Renal pelvis (tissue), 4 donors: ENCODE data around the gene CDHR5. TPM values are rescaled to one million over a fixed set of nuclear protein-coding genes. Genes with fewer than 3 reads are reported as not detected.

Source experiments
- DNase-seq: peaks from one replicate; pipeline ENCODE4 v3.0.0-alpha.2; 2013
- polyA plus RNA-seq, 3 donors: library from polyadenylated mRNA; unstranded; fragments of 120-200 nt; gene quantifications; one replicate each; pipeline ENCODE4 v1.2.1, GENCODE V29; 2013; ENCODE audit not compliant: insufficient read length in 3 of 3

CDHR5 gene
- polyA plus RNA-seq, 3 donors: 42.6 to 56.2 (median 47.7) TPM

DNA sequence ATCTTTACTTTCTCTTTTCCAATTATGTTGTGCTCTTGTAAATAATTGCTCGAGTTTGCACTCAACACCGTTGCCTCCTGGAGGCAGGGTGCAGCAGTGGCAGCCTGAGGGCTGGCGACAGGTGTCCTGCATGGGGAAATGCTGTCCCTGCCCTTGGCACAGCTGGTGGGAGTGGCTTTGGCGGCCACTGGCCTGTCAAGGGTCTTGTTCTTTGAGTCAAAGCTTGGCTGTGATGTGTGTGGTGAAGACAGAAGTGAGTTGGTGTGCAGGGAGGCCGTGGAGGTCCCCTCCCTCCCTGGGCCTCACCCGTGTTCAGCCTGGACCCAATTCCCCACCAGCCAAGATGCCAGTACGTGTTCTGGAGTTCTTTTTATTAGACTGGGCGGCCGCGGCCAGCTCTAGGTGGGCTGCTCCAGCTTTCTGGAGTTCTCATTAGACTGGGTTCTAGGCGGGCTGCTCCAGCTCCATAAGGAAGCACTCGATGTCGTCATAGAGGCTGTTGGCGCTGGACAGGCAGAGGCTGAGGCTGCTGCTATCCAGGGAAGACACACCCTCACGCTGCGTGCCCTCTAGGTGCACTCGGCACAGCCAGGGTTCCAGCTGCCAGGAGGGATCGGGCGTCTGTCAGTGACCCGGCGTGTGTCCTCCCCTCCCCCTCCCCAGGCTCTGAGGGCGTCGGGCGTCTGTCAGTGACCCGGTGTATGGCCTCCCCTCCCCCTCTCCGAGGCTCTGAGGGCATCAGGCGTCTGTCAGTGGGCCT lies 12.4 kb downstream of the CDHR5 start:
- DNase-seq: no peak

DNA sequence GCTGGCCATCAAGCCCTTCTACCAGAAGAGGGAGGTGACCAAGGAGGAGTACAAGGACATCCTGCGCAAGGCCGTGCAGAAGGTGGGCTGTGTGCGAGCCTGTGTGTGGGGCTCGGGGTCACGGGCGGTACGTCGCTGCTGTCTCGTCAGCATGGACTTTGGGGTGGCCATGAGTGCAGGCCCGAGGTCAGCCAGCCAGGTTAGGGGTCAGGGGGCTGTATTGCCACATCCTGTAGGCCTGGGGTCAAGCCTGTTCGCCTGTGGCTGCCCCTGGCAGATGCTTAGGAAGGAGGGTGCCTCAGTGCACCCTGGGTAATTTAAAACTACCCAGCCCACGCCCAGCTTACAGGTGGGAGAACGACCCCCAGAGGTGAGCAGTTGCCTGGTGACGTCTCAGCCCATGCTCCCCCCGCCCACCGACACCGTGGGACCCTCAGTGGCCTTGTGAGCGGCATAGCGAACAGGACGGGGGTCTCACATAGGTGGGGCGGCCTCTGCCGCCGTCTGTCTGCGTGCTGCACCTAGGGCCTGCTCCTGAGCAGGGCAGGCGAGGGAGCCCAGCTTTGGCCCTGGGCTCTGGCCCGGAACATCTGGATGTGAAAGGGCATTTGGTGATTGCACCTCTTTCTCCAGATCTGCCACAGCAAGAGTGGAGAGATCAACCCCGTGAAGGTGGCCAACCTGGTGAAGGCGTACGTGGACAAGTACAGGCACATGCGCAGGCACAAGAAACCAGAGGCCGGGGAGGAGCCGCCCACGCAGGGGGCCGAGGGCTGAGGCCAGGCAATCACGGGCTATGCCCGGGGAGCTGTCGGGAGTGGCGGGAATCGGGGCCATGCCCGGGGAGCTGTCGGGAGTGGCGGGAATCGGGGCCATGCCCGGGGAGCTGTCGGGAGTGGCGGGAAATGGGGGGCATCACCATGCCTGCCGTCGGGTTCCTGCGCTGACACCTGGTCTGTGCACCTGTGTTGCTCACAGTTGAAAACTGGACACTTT lies 13.5 kb downstream of the CDHR5 start:
- no peak for DNase-seq

DNA sequence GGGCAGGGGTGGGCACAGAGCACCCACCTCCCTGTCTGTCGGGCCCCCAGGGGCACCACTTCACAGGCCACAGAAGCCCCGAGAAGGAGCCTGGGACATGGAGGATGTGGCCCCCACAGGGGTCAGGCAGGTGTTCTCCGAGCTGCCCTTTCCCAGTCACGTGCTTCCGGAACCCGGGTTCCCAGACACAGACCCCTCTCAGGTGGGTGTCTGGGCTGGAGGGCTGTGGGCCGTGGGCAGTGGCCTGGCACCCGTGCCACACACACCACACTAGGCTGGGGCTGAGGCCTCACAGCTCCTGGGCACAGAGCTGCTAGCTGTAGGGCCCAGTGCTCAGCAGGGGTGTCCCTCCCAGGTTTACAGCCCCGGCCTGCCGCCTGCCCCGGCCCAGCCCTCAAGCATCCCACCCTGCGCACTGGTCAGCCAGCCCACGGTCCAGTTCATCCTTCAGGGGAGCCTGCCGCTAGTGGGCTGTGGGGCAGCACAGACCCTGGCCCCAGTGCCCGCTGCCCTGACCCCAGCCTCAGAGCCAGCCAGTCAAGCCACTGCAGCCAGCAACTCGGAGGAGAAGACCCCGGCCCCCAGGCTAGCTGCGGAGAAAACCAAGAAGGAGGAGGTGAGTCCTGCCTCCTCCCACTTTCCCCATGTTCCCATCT lies 14.5 kb downstream of the CDHR5 start:
- no peak for DNase-seq

DNA sequence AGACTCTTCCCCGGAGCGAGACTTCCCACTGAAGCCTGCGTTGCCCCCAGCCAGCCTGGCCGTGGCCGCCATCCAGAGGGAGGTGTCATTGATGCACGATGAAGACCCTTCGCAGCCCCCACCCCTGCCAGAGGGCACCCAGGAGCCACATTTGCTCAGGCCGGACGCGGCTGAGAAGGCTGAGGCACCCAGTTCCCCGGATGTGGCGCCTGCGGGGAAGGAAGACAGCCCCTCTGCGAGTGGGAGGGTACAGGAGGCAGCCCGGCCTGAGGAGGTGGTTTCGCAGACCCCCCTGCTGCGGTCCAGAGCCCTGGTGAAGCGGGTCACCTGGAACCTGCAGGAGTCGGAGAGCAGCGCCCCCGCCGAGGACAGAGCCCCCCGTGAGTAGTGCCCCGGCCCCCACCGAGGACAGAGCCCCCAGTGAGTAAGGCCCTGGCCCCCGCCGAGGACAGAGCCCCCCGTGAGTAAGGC lies 15.4 kb downstream of the CDHR5 start:
- DNase-seq: no peak

DNA sequence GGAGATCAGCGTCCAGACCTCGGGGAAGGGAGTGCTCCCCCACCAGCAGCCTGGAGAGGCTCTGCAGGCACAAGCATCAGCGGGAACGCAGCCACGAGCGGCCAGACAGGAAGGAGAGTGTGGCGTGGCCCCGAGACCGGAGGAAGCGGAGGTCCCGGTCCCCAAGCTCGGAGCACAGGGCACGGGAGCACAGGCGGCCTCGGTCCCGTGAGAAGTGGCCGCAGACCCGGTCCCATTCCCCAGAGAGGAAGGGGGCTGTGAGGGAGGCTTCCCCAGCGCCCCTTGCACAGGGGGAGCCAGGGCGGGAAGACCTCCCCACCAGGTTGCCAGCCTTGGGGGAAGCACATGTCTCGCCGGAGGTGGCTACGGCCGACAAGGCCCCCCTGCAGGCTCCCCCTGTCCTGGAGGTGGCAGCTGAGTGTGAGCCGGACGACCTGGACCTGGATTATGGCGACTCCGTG lies 15.9 kb downstream of the CDHR5 start:
- no peak for DNase-seq

DNA sequence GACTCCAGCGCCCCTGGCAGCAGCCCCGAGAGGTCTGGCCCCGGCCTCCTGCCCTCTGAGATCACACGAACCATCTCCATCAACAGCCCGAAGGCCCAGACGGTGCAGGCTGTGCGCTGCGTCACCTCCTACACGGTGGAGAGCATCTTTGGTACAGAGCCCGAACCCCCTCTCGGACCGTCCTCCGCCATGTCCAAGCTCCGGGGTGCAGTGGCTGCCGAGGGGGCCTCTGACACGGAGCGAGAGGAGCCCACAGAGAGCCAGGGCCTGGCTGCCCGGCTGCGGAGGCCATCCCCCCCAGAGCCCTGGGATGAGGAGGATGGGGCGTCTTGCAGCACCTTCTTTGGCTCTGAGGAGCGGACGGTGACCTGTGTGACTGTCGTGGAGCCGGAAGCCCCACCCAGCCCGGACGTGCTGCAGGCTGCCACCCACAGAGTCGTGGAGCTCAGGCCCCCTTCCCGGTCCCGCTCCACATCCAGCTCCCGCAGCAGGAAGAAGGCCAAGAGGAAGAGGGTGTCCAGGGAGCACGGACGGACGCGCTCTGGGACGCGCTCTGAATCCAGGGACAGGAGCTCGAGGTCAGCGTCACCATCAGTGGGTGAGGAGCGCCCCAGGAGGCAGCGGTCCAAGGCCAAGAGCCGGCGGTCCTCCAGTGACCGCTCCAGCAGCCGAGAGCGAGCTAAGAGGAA lies 16.6 kb downstream of the CDHR5 start:
- no peak for DNase-seq

DNA sequence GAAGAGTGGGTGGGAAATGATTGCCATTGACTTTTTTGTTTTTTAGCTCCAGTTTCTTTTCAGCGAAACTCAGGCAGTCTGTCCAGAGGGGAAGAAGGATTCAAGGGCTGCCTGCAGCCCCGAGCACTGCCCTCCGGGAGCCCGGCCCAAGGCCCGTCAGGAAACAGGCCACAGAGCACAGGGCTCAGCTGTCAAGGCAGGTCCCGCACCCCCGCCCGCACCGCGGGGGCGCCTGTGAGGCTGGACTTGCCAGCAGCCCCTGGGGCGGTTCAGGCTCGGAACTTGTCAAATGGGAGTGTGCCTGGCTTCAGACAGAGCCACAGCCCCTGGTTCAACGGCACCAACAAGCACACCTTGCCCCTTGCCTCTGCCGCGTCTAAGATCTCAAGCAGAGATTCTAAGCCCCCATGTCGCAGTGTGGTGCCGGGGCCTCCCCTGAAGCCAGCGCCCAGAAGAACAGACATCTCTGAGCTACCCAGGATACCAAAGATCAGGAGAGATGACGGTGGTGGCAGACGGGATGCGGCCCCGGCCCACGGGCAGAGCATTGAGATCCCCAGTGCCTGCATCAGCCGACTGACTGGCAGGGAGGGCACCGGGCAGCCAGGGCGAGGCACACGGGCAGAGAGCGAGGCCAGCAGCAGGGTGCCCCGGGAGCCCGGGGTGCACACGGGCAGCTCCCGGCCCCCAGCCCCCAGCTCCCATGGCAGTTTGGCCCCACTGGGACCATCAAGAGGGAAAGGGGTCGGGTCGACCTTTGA lies 17.6 kb downstream of the CDHR5 start:
- DNase-seq: no peak

DNA sequence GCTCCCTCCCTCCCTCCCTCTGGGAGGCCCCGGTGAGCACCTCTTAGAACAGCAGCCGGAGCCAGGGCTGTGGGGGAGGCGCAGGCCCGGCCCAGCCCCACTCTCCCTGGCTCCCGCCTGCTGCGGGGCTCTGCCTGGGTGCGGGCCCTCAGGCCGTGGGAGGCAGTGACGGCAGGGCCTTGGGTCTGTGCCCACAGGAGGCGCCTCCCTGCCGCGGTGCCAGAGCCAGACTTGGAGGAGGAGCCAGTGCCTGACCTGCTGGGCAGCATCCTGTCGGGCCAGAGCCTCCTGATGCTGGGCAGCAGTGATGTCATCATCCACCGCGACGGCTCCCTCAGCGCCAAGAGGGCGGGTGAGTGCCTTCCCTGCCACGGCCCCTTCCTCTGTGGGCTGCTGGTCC lies 18.5 kb downstream of the CDHR5 start:
- no peak for DNase-seq

DNA sequence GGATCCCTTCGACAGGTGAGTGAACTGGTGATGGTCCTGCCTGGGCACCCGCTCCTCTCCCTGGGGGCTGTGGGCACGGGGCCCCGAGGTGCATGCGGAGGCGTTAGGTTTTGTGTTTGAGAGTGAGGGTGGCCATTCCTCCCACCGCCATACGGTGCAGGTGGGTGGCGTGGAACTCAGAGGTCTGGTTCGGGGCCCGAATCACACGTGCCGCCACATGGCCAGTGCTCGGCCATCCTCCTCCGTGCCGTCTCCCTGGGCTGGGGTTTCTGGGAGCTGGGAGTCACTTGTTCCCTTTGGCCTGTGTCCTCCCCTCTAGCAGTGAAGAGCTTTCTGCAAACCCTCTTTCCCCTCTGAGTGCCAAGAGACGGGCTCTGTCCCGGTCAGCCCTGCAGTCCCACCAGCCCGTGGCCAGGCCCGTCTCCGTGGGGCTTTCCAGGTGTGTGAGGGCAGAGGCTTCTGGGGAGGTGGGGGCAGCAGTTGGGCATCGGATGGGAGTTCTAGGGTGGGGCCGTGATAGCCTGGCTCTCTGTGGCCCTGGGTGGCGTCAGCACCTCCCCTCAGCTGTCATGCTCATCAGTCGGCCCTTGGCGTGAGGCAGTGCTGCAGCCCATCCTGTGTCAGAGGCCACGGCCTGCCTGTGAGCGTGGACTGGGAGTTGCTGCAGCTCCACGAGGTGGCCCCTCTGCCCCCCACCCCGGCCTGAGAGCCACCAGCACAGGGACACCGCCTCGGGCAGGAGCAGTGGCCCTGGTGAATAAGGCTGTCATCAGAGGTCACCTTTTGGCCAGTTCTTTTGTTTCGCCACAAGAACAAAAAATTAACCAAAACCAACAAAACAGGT lies 19.2 kb downstream of the CDHR5 start:
- no peak for DNase-seq

DNA sequence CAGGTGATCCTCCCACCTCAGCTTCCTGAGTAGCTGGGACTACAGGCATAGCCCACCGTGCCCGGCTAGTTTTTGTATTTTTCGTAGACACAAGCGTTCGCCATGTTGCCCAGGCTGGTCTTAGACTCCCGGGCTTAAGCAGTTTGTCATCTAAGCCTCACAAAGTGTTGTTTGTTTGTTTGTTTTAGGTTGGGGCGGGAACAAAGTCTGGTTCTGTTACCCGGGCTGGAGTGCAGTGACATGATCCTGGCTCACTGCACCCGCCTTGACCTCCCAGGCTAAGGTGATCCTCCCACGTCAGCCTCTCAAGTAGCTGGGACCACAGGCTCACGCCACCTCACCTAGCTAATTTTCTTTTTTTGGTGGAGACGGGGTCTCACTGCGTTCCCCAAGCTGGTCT lies 21.6 kb downstream of the CDHR5 start:
- no peak for DNase-seq

DNA sequence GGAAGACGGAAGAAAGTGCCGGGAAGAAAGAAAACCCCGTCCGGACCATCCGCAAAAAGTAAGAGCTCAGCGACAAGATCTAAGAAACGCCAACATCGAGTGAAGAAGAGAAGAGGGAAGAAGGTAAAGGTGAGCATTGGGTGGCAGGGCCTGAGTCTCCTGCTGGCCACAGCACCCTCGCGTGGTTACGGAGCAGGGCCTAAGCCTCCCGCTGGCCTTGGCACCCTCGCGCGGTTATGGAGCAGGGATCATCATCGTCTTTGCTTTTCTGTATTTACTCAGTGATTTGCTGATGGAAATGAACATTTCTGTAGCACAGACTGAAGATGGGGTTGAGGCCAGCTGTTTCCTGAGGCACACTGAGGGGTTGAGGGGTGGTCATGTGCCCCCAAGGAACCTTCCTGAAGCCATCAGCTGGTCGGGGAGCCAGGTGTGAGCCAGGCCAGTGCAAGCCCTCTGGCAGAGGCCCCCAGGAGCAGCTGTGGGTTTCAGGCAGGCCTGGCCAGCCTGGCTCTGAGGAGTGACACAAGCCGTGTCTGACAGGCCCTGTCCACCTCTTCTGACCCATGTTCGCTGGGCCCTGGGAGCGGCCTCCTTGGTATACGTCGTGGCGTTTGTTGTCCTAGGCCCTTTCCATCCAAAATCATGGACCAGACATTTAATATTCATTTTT lies 23.0 kb downstream of the CDHR5 start:
- DNase-seq: no peak

DNA sequence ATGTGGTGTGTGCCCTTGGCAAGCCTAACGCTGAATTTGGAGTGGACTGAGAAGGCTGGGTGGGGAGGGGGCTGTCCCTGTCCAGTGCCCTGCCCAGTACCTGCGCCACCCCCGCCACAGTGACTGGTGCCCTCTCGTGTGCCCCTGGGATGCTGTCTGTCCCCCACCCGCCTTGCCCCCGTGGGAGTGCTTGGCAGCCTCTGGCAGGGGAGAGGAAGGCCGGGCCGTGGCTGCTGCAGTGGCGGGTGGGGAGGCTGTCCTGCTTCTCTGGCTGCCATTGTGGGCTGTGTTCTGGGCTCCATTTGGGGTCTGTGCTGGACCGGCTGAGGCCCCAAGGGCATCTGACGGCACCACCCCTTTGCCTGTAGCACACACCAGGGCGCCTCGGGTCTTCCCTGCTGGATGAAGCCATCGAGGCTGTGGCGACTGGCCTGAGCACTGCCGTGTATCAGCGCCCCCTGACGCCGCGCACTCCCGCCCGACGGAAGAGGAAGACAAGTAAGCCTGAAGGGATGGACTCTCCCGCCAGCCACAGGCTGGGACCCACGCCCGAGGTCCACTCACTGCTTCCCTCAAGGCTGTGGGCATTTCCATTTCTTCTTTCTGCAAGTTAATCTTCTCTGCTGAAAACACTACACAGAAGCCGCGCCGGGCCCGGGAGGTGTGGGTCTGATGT lies 26.6 kb downstream of the CDHR5 start:
- no peak for DNase-seq

DNA sequence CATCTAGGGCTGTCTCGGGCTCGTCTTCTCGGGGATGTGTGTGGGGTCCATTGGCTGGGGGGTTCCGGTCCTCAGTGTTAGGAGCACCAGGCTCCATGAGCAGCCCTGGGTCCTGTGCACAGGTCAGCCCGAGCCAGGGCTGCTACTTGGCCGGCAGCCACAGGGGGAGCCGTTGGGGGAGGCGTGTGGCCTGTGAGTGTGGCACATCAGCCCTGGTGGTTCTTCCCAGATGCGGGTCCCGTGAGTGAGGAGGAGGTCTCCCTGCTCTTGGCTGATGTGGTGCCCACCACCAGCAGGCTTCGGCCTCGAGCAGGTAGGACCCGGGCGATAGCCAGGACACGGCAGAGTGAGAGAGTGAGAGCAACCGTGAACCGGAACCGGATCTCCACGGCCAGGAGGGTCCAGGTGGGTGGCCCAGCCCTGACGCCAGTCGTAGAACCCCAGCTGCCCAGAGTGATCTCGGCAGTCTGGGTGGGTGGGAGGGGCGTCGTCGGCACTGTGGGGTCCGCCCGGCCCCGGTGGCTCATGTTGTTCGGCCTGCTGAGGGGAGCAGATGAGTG lies 27.5 kb downstream of the CDHR5 start:
- no peak for DNase-seq

DNA sequence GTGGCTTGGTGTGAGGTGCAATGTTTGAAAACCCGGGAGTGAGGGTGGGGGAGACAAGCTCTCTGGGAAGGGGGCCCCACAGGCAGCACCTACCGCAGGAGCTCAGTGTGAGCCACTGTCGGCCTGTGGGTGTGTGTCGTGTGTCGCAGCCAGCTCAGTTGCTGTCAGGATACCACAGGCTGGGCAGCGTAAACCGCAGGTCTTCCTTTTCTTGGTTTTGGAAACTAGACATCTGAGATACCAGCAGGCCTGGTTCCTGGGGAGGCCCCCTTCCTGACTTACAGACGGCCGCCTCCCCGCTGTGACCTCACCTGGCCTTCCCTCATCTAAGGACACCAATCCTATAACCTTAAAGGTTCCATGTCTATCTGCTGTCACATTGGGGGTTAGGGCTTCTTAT lies 28.4 kb downstream of the CDHR5 start:
- DNase-seq: no peak

DNA sequence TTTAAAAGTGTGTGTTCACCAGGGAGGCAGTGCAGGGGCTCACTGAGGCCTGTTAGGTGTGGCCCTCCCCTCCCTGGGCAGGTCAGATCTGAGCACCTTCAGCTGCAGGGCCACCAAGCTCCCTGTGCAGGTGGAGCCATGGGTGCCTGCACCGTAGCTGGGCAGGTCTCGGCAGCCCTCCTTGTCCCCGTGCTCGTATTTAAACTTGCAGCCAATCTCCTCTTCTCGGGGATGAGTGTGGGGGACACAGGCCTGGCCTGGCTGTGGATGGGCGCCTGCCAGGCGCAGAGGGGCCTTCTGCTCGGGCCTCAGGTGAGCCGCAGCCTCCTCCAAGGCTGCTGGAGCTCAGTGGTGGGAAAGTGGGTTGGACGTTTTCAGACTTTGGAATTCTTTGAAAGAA lies 29.4 kb downstream of the CDHR5 start:
- no peak for DNase-seq

DNA sequence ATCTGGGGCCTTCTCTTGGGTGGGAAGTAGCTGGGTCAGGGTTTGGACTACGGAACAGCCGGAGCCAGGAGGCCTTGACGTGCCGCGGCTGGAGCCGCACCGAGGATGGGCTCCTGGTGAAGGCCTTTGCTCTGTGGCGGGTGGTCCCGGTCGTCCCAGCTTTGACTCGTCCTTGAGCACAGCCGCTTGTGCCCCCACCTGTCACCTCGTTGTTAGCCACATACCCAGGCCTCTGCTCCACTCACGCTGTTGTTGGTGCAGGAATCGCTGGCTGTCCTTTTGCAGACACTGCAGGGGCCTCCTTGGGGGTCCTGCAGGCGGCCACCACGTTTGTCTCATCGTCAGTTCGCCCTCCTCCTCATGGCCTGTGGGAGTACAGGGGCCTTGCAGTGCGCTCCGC lies 31.4 kb downstream of the CDHR5 start:
- no peak for DNase-seq

DNA sequence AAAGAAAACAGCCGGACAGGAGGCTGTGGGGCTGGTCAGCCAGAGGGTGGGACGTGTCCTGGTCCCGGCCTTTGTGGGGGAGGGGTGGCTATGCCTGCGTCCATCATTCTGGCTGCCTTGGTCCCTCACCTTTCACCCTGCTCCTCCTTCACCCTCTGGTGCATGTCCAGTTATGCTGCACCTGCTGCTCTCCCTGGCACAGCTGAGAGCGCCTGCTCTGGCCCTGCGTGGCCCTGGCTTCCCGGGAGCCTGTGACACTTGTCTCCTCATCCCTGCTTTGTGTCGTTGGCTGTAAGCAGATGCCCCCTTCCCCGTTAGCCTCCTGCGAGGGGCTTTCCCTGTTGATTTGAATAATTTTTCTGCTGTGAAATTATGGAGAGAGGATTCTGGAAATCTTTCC lies 31.8 kb downstream of the CDHR5 start:
- no peak for DNase-seq

DNA sequence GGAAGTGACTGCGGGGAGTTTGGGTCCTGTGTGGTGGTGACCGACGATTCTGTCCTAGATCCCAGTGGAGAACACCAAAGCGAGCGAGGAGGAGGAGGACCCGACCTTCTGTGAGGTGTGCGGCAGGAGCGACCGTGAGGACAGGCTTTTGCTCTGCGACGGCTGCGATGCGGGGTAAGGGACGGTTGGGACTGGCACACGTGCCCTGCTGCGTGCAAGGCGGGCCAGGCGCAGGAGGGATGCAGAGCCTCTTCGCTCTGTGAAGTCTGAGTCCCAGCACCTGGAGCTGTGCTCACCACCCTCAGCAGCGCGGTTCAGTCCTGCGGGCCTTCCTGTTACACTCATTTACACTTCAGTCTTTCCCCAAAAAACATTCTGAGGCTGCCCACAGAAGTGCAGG lies 32.3 kb downstream of the CDHR5 start:
- DNase-seq: no peak
